ENCODE results near the gene ARHGAP9. TPM values are rescaled to one million over a fixed set of nuclear protein-coding genes. Genes with fewer than 3 reads are reported as not detected.

Gene ARHGAP9
- total RNA-seq, 4 donors from 2014 or later = 16.5 to 220 (median 28.2) TPM

- peak overlapping the region; percentile 78 to 95 (median 84) for H3K27ac ChIP-seq
- H3K27me3 ChIP-seq = peaks cover 0 to 11% of the 10 kb centered on the region in 2 donors
- H3K9me3 ChIP-seq = no peaks in the 10 kb centered on the region
- peaks cover 0 to 5% (median 0%) of the 10 kb centered on the region in 3 donors for H3K36me3 ChIP-seq
- DNase-seq = peak in 2 of 3 donors; percentile 51 to 70
- H3K4me1 ChIP-seq = peaks cover 4 to 36% (median 22%) of the 10 kb centered on the region in 4 donors
- H3K4me3 ChIP-seq = peak overlapping the region; percentile 43 to 56 (median 46)
- TF ChIP-seq CTCF (IDR thresholded peaks at IDR 0.05) (no peak), POLR2A (IDR thresholded peaks at IDR 0.05) (no peak)
Measured at GRCh38 chr12:57477710-57478681, 1.7 kb downstream of the ARHGAP9 start.

GRCh38 chr12:57476993-57477709, 2.5 kb downstream of the ARHGAP9 start:
- H3K27me3 ChIP-seq = peaks cover 0 to 11% of the 10 kb centered on the region in 2 donors

GRCh38 chr12:57476162-57476992, 3.3 kb downstream of the ARHGAP9 start:
- Histone ChIP-seq H3K36me3 (peaks cover 0 to 9% (median 0%) of the 10 kb centered on the region in 3 donors), H3K9me3 (no peaks in the 10 kb centered on the region), H3K4me3 (peak overlapping the region; percentile 43 to 56 (median 46)), H3K4me1 (peaks cover 8 to 36% (median 25%) of the 10 kb centered on the region in 4 donors), H3K27me3 (peaks cover 0 to 11% of the 10 kb centered on the region in 2 donors), H3K27ac (peak overlapping the region; percentile 78 to 95 (median 84))
- peak; percentile 52 to 72 (median 69) for DNase-seq
- peak in 5 of 6 experiments; percentile 20 to 47 (median 28) for TF ChIP-seq CTCF (IDR thresholded peaks at IDR 0.05)
- TF ChIP-seq POLR2A (IDR thresholded peaks at IDR 0.05) = no peak

More at GRCh38 chr12:57476993-57477709, 2.5 kb downstream of the ARHGAP9 start:
- no peaks in the 10 kb centered on the region for H3K9me3 ChIP-seq
- H3K36me3 ChIP-seq = peaks cover 0 to 5% (median 0%) of the 10 kb centered on the region in 3 donors
- TF ChIP-seq POLR2A (IDR thresholded peaks at IDR 0.05) = no peak
- TF ChIP-seq CTCF (IDR thresholded peaks at IDR 0.05) = no peak
- peak overlapping the region; percentile 43 to 56 (median 46) for H3K4me3 ChIP-seq
- H3K4me1 ChIP-seq = peaks cover 4 to 36% (median 22%) of the 10 kb centered on the region in 4 donors
- DNase-seq = peak in 1 of 3 donors; percentile 45
- peak overlapping the region; percentile 78 to 95 (median 84) for H3K27ac ChIP-seq

- H3K27ac ChIP-seq = peak overlapping the region in 3 of 4 donors; percentile 82 to 95 (median 87)
- peaks cover 0 to 11% of the 10 kb centered on the region in 2 donors for H3K27me3 ChIP-seq
- TF ChIP-seq POLR2A (IDR thresholded peaks at IDR 0.05) (no peak), CTCF (IDR thresholded peaks at IDR 0.05) (no peak)
- peaks cover 8 to 33% (median 27%) of the 10 kb centered on the region in 4 donors for H3K4me1 ChIP-seq
- H3K9me3 ChIP-seq = no peaks in the 10 kb centered on the region
- peak in 1 of 3 donors; percentile 59 for DNase-seq
- H3K4me3 ChIP-seq = peak overlapping the region; percentile 43 to 56 (median 46)
- peaks cover 0 to 9% (median 0%) of the 10 kb centered on the region in 3 donors for H3K36me3 ChIP-seq
Measured at GRCh38 chr12:57475271-57476161, 4.2 kb downstream of the ARHGAP9 start.
